Endodermal cell (in vitro differentiated cells): ENCODE results near the gene PKP3. TPM values are rescaled to one million over a fixed set of nuclear protein-coding genes. Genes with fewer than 3 reads are reported as not detected.

Source experiments
- DNase-seq: peaks from one replicate; pipeline ENCODE4 v3.0.0-alpha.2; 2017
- H3K27ac ChIP-seq: 2 replicates; pipeline ENCODE4 v1.5.1; 2013; ENCODE audit warnings: mild to moderate bottlenecking, low read depth, low read length, moderate library complexity
- H3K27me3 ChIP-seq: 2 replicates; pipeline ENCODE4 v1.6.1; 2013; ENCODE audit warnings: mild to moderate bottlenecking, low read length, moderate library complexity; ENCODE audit not compliant: insufficient read depth, control insufficient read depth, poor library complexity, severe bottlenecking
- H3K36me3 ChIP-seq: 2 replicates; pipeline ENCODE4 v1.7.0; 2013; ENCODE audit warnings: mild to moderate bottlenecking, low read length, moderate library complexity; ENCODE audit not compliant: control insufficient read depth, insufficient read depth
- H3K4me1 ChIP-seq: one replicate; pipeline ENCODE4 v1.7.0; 2013; ENCODE audit warnings: low read length; ENCODE audit not compliant: control insufficient read depth, insufficient read depth
- H3K4me3 ChIP-seq: 2 replicates; pipeline ENCODE4 v1.5.1; 2013; ENCODE audit warnings: mild to moderate bottlenecking, low read length, moderate library complexity
- H3K9ac ChIP-seq: 2 replicates; pipeline ENCODE4 v1.6.1; 2013; ENCODE audit warnings: mild to moderate bottlenecking, low read length, moderate library complexity; ENCODE audit not compliant: poor library complexity, severe bottlenecking; ENCODE audit errors: extremely low read depth
- H3K9me3 ChIP-seq: 2 replicates; pipeline ENCODE4 v1.6.1; 2013; ENCODE audit warnings: mild to moderate bottlenecking, low read length, moderate library complexity; ENCODE audit not compliant: control insufficient read depth
- H3K27ac Mint-ChIP-seq: 2 replicates; pipeline ENCODE4 v1.8.0; 2020; ENCODE audit warnings: mixed read lengths
- H3K27me3 Mint-ChIP-seq: 2 replicates; pipeline ENCODE4 v1.8.0; 2021; ENCODE audit warnings: mild to moderate bottlenecking, mixed read lengths; ENCODE audit not compliant: insufficient read depth
- H3K36me3 Mint-ChIP-seq: 2 replicates; pipeline ENCODE4 v1.8.0; 2020; ENCODE audit warnings: low read depth, mixed read lengths
- H3K4me1 Mint-ChIP-seq: 2 replicates; pipeline ENCODE4 v1.8.0; 2020; ENCODE audit warnings: mixed read lengths
- H3K4me3 Mint-ChIP-seq: 2 replicates; pipeline ENCODE4 v1.8.0; 2020; ENCODE audit warnings: mild to moderate bottlenecking, moderate library complexity, mixed read lengths
- H3K9me3 Mint-ChIP-seq: 2 replicates; pipeline ENCODE4 v1.8.0; 2020; ENCODE audit warnings: mild to moderate bottlenecking, mixed read lengths
- WGBS, 2 experiments: methylation state at CpG; one replicate each; pipeline versions ENCODE4 v1.1.5 to v1.1.7; 2013; ENCODE audit warnings: missing lambda C conversion rate in 2 of 2, mixed read lengths in 1 of 2; ENCODE audit not compliant: insufficient coverage in 1 of 2, insufficient read length in 1 of 2; 5-methylcytosine and 5-hydroxymethylcytosine counted together
- total RNA-seq, 2 donors: library from RNA; stranded (reverse); fragmentation: NEBNext Ultra II Directional in 1 of 2; extraction: Animal tissue kit (Norgen Biotek cat#: 25700) in 1 of 2; gene quantifications; 2 replicates in 1 of 2; 3 replicates in 1 of 2; pipeline ENCODE4 v1.2.1, GENCODE V29; 2021
- TF ChIP-seq, protein P1 (sequence below): fragments of 200-600 bp; sonication (generic); conservative IDR thresholded peaks from 2 replicates; pipeline ENCODE4 v1.5.0; 2021; ENCODE audit warnings: antibody characterized with exemption, mild to moderate bottlenecking

PKP3 gene
- total RNA-seq, 2 donors from 2014 or later = 35.4 to 44.8 TPM

DNA sequence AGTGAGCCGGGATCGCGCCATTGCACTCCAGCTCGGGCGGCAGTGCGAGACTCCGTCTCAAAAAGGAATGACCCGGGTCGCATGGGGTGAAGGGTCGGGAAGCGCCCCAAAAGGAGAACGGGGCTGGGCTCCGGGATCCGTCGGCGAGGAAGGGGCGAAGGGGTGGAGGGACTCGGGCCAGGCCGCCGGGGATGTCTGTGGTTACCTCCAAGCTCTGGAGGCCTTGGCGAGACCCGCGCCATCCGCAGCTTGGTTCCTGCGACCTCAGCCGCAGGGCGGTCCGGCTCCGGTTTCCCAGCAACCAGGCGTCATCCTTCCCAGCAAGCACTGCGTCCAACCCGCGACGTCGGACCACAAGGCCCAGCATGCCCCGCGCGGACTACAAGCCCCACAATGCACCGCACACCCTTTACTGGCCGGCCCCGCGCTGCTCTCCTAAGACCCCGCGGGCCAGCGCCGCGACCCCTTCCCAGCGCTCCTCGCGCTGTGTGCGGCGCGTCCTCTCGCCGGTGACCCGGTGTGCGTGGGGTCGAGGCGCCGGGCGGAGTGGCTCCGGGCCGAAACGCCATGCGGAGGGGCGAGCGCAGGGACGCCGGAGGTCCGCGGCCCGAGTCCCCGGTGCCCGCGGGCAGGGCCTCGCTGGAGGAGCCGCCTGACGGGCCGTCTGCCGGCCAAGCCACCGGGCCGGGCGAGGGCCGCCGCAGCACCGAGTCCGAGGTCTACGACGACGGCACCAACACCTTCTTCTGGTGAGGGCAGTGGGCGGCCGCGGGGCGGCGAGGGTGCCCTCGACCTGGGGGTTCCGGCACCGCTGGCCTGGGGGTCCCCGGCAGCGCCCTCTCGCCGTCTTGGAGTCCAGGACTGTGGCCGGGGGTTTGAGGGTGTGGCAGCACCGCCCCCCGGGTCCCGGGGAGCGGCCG, 56.1 kb downstream of the PKP3 start, which contains the start of gene PTDSS2:
Gene PTDSS2, plus strand, starts transcription at position 391 of the 920 bp plus-strand sequence. Its CDS starts 177 bp downstream, at position 568.
- peak within 1 kb of the TSS; percentile 77 for H3K9ac ChIP-seq
- Mint-ChIP-seq H3K27me3 (no peaks in the 10 kb centered on the region), H3K4me1 (peaks cover 12% of the 10 kb centered on the region), H3K27ac (peak within 1 kb of the TSS; percentile 96), H3K4me3 (peak within 1 kb of the TSS; percentile 75), H3K36me3 (peaks cover 20% of the 10 kb centered on the region), H3K9me3 (no peaks in the 10 kb centered on the region)
- DNase-seq = peak; percentile 99
- TF ChIP-seq, protein P1, sequence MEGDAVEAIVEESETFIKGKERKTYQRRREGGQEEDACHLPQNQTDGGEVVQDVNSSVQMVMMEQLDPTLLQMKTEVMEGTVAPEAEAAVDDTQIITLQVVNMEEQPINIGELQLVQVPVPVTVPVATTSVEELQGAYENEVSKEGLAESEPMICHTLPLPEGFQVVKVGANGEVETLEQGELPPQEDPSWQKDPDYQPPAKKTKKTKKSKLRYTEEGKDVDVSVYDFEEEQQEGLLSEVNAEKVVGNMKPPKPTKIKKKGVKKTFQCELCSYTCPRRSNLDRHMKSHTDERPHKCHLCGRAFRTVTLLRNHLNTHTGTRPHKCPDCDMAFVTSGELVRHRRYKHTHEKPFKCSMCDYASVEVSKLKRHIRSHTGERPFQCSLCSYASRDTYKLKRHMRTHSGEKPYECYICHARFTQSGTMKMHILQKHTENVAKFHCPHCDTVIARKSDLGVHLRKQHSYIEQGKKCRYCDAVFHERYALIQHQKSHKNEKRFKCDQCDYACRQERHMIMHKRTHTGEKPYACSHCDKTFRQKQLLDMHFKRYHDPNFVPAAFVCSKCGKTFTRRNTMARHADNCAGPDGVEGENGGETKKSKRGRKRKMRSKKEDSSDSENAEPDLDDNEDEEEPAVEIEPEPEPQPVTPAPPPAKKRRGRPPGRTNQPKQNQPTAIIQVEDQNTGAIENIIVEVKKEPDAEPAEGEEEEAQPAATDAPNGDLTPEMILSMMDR = no peak
- peaks cover 18% of the 10 kb centered on the region for H3K36me3 ChIP-seq
- H3K27me3 ChIP-seq = no peaks in the 10 kb centered on the region
- peak within 1 kb of the TSS; percentile 88 for H3K27ac ChIP-seq
- peak within 1 kb of the TSS; percentile 85 for H3K4me3 ChIP-seq
- peaks cover 4% of the 10 kb centered on the region for H3K4me1 ChIP-seq
- H3K9me3 ChIP-seq = no peaks in the 10 kb centered on the region
- 2 to 5% methylated on average over 40 to 108 of the region's 108 CpGs for WGBS, 2 experiments

DNA sequence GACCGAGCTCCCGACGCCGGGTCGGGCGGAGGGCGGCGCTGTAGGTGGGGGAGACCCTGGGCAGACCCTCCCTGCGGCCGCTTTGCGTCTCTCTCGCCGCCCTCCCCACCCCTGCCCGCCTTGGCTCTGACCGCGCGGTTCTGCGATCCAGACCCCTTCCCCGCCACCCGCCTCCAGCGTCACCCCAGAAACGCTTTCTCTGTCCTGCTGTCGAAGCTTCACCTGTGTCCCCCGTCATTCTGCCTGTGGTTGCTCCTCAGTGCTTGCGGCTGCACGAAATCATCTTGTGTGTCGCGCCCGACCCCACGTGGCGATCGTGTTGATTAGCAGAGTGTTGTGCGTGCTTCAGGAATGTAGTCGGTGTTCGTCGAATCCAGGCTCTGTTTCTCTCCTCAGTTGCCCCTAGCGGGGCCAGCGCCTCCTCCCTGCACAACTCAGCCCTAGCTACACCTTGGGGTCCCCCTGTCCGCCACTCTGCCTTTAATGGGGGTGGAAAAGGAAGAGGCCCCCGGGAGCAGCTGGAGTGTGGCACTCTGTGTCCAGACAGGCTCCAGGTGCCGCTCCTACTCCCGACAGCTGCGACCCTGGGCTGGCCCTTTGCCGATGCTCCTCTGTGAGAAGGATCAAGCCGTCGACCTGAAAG, 56.9 kb downstream of the PKP3 start:
- peak; percentile 87 for DNase-seq
- peak overlapping the region; percentile 80 for H3K27ac Mint-ChIP-seq
- Histone ChIP-seq H3K4me1 (peaks cover 4% of the 10 kb centered on the region), H3K27me3 (no peaks in the 10 kb centered on the region), H3K9me3 (no peaks in the 10 kb centered on the region), H3K9ac (peak overlapping the region; percentile 77), H3K4me3 (peak overlapping the region; percentile 85), H3K36me3 (peaks cover 18% of the 10 kb centered on the region), H3K27ac (peak overlapping the region; percentile 11)
- no peaks in the 10 kb centered on the region for H3K9me3 Mint-ChIP-seq
- H3K27me3 Mint-ChIP-seq = no peaks in the 10 kb centered on the region
- H3K4me1 Mint-ChIP-seq = peaks cover 9% of the 10 kb centered on the region
- H3K4me3 Mint-ChIP-seq = peak overlapping the region; percentile 75
- 7 to 9% methylated on average over 26 to 46 of the region's 46 CpGs for WGBS, 2 experiments
- H3K36me3 Mint-ChIP-seq = peaks cover 21% of the 10 kb centered on the region
- TF ChIP-seq, protein P1 = peak; percentile 22

DNA sequence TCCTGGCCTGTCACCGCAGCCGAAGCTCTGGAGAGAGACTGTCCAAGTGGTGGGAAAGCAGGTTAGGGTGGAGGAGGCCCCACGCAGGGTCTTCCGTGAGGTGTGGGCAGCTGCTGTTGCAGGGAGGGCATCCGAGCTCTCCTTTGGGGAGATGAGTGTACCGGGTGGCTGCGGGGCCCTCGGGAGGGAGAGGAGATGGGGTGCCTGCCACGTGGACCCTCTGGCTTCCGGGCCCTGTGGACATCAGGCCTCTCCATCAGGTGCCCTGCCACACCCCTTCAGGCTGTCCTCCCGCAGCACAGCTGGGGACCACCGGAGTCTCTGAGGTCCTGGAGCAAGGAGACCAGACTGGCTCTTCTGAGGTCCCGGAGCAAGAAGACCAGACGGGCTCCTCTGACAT, 57.7 kb downstream of the PKP3 start:
- no peak for DNase-seq
- TF ChIP-seq, protein P1 = no peak
- Histone ChIP-seq H3K27me3 (no peaks in the 10 kb centered on the region), H3K9me3 (no peaks in the 10 kb centered on the region), H3K36me3 (peaks cover 20% of the 10 kb centered on the region), H3K27ac (no peak overlapping the region), H3K4me3 (peak overlapping the region; percentile 85), H3K4me1 (peaks cover 4% of the 10 kb centered on the region), H3K9ac (peak overlapping the region; percentile 77)
- Mint-ChIP-seq H3K27ac (no peak overlapping the region), H3K27me3 (no peaks in the 10 kb centered on the region), H3K9me3 (no peaks in the 10 kb centered on the region), H3K4me1 (peaks cover 9% of the 10 kb centered on the region), H3K4me3 (peak overlapping the region; percentile 75), H3K36me3 (peaks cover 25% of the 10 kb centered on the region)
- 93 to 96% methylated on average over 10 to 14 of the region's 14 CpGs for WGBS, 2 experiments
